Neuron (in vitro differentiated cells): ENCODE data around the gene KPNA6.
"Not testable (repeated sequence)": the region's sequence is repeated elsewhere in the genome, so short reads cannot be mapped to it uniquely, and the experiment has no call there.

Experiments
- H2AFZ ChIP-seq: one replicate; pipeline ENCODE4 v1.6.1; 2013; ENCODE audit warnings: low read depth, mild to moderate bottlenecking, inconsistent platforms, low read length, moderate library complexity
- H3K27me3 ChIP-seq: one replicate; pipeline ENCODE4 v1.6.1; 2013; ENCODE audit warnings: low read length; ENCODE audit not compliant: insufficient read depth
- H3K36me3 ChIP-seq: one replicate; pipeline ENCODE4 v1.6.1; 2013; ENCODE audit warnings: low read length; ENCODE audit not compliant: insufficient read depth
- H3K4me1 ChIP-seq: one replicate; pipeline ENCODE4 v1.6.1; 2013; ENCODE audit warnings: low read length; ENCODE audit not compliant: insufficient read depth
- H3K4me3 ChIP-seq: 2 replicates; pipeline ENCODE4 v1.5.1; 2013; ENCODE audit warnings: mild to moderate bottlenecking, low read length, moderate library complexity
- H3K9me3 ChIP-seq: one replicate; pipeline ENCODE4 v1.6.1; 2013; ENCODE audit warnings: low read length

The KPNA6 gene

GRCh38 chr1:32077451-32077850 is 30.4 kb upstream of the KPNA6 start:
- no peak overlapping the region for H2AFZ ChIP-seq
- peaks cover 8% of the 10 kb centered on the region for H3K4me1 ChIP-seq
- peaks cover 58% of the 10 kb centered on the region for H3K36me3 ChIP-seq
- H3K4me3 ChIP-seq = no peak overlapping the region
- H3K27me3 ChIP-seq = no peaks in the 10 kb centered on the region
- no peaks in the 10 kb centered on the region for H3K9me3 ChIP-seq

GRCh38 chr1:32082022-32082421 is 25.8 kb upstream of the KPNA6 start:
- H3K27me3 ChIP-seq = no peaks in the 10 kb centered on the region
- H3K9me3 ChIP-seq = peaks cover 2% of the 10 kb centered on the region
- no peak overlapping the region for H3K4me3 ChIP-seq
- no peak overlapping the region for H2AFZ ChIP-seq
- H3K36me3 ChIP-seq = peaks cover 63% of the 10 kb centered on the region
- H3K4me1 ChIP-seq = no peaks in the 10 kb centered on the region

GRCh38 chr1:32086381-32086780 is 21.5 kb upstream of the KPNA6 start:
- H3K4me3 ChIP-seq, H3K9me3 ChIP-seq, H3K4me1 ChIP-seq, H2AFZ ChIP-seq, H3K27me3 ChIP-seq: not testable (repeated sequence)
- H3K36me3 ChIP-seq = peaks cover 59% of the 10 kb centered on the region

GRCh38 chr1:32091176-32091575 is 16.7 kb upstream of the KPNA6 start:
- peaks cover 69% of the 10 kb centered on the region for H3K36me3 ChIP-seq
- no peaks in the 10 kb centered on the region for H3K4me1 ChIP-seq
- no peaks in the 10 kb centered on the region for H3K27me3 ChIP-seq

GRCh38 chr1:32091591-32091990 is 16.3 kb upstream of the KPNA6 start:
- Histone ChIP-seq H3K4me1 (no peaks in the 10 kb centered on the region), H3K27me3 (no peaks in the 10 kb centered on the region), H3K4me3 (no peak overlapping the region), H3K36me3 (peaks cover 68% of the 10 kb centered on the region), H2AFZ (no peak overlapping the region), H3K9me3 (no peaks in the 10 kb centered on the region)

More at GRCh38 chr1:32091176-32091575, 16.7 kb upstream of the KPNA6 start:
- Histone ChIP-seq H2AFZ (no peak overlapping the region), H3K9me3 (no peaks in the 10 kb centered on the region), H3K4me3 (no peak overlapping the region)

- Histone ChIP-seq H3K27me3 (no peaks in the 10 kb centered on the region), H3K4me1 (no peaks in the 10 kb centered on the region), H3K36me3 (peaks cover 73% of the 10 kb centered on the region), H3K9me3 (no peaks in the 10 kb centered on the region), H2AFZ (no peak overlapping the region), H3K4me3 (no peak overlapping the region)
Observed at GRCh38 chr1:32094746-32095521, 12.9 kb upstream of the KPNA6 start.

- H3K9me3 ChIP-seq = no peaks in the 10 kb centered on the region
- H3K27me3 ChIP-seq = no peaks in the 10 kb centered on the region
- peaks cover 68% of the 10 kb centered on the region for H3K36me3 ChIP-seq
- no peak overlapping the region for H3K4me3 ChIP-seq
- no peaks in the 10 kb centered on the region for H3K4me1 ChIP-seq
- no peak overlapping the region for H2AFZ ChIP-seq
Observed at GRCh38 chr1:32099426-32099825, 8.4 kb upstream of the KPNA6 start.

- no peaks in the 10 kb centered on the region for H3K27me3 ChIP-seq
- peaks cover 59% of the 10 kb centered on the region for H3K36me3 ChIP-seq
- H3K4me1 ChIP-seq = no peaks in the 10 kb centered on the region
- H2AFZ ChIP-seq = no peak overlapping the region
- H3K9me3 ChIP-seq = no peaks in the 10 kb centered on the region
- no peak overlapping the region for H3K4me3 ChIP-seq
Observed at GRCh38 chr1:32100359-32100758, 7.5 kb upstream of the KPNA6 start.

GRCh38 chr1:32100807-32101708 is 6.8 kb upstream of the KPNA6 start:
- Histone ChIP-seq H3K4me3 (no peak overlapping the region), H3K27me3 (no peaks in the 10 kb centered on the region), H3K9me3 (no peaks in the 10 kb centered on the region), H3K36me3 (peaks cover 52% of the 10 kb centered on the region), H3K4me1 (no peaks in the 10 kb centered on the region), H2AFZ (no peak overlapping the region)

GRCh38 chr1:32104127-32104526 is 3.7 kb upstream of the KPNA6 start:
- Histone ChIP-seq H3K4me1 (peaks cover 6% of the 10 kb centered on the region), H3K27me3 (no peaks in the 10 kb centered on the region), H2AFZ (no peak overlapping the region), H3K4me3 (no peak overlapping the region), H3K9me3 (no peaks in the 10 kb centered on the region), H3K36me3 (peaks cover 32% of the 10 kb centered on the region)

GRCh38 chr1:32105338-32105737 is 2.5 kb upstream of the KPNA6 start:
- Histone ChIP-seq H3K27me3 (no peaks in the 10 kb centered on the region), H3K9me3 (no peaks in the 10 kb centered on the region), H2AFZ (no peak overlapping the region), H3K4me1 (peaks cover 6% of the 10 kb centered on the region), H3K36me3 (peaks cover 23% of the 10 kb centered on the region), H3K4me3 (no peak overlapping the region)

- Histone ChIP-seq H2AFZ (no peak overlapping the region), H3K27me3 (no peaks in the 10 kb centered on the region), H3K4me3 (no peak overlapping the region)
Observed at GRCh38 chr1:32106663-32107275, 1.1 kb upstream of the KPNA6 start.

GRCh38 chr1:32111040-32111623 is 3.3 kb downstream of the KPNA6 start:
- Histone ChIP-seq H3K9me3 (no peaks in the 10 kb centered on the region), H3K4me1 (peaks cover 6% of the 10 kb centered on the region), H3K36me3 (peaks cover 3% of the 10 kb centered on the region), H3K4me3 (no peak overlapping the region), H2AFZ (no peak overlapping the region), H3K27me3 (no peaks in the 10 kb centered on the region)

More at GRCh38 chr1:32106663-32107275, 1.1 kb upstream of the KPNA6 start:
- Histone ChIP-seq H3K9me3 (no peaks in the 10 kb centered on the region), H3K4me1 (peaks cover 6% of the 10 kb centered on the region), H3K36me3 (peaks cover 14% of the 10 kb centered on the region)
